Heart right ventricle (tissue), 16 donors: Measurements from ENCODE around the gene CHMP3. TPM values are rescaled to one million over a fixed set of nuclear protein-coding genes. Genes with fewer than 3 reads are reported as not detected.
A peak's percentile ranks its signal among the peaks of the same experiment; 100 is the strongest.

Experiments used
- ATAC-seq, 8 donors: fragments of 200-7000 bp; cut with Tn5 transposase; one replicate each; pipeline ENCODE4 v1.9.1; 2020; ENCODE audit warnings: mild to moderate bottlenecking in 8 of 8, moderate library complexity in 8 of 8, moderate number of reproducible peaks in 1 of 8
- DNase-seq, 2 donors: peaks; one replicate each; pipeline ENCODE4 v3.0.0-alpha.2; 2020
- H3K27ac ChIP-seq, 10 donors: fragments of 200-600 bp; sonication (generic) in 2 of 10; one replicate each; pipeline versions ENCODE4 v1.5.0 to v1.8.0; 2020 to 2022; ENCODE audit warnings: mild to moderate bottlenecking in 3 of 10
- H3K27me3 ChIP-seq, 7 donors: fragments of 200-600 bp; one replicate each; pipeline ENCODE4 v1.8.0; 2021 to 2022; ENCODE audit warnings: mild to moderate bottlenecking in 2 of 7
- H3K36me3 ChIP-seq, 9 donors: fragments of 200-600 bp; sonication (generic) in 1 of 9; one replicate each; pipeline versions ENCODE4 v1.5.0 to v1.8.0; 2020 to 2022; ENCODE audit warnings: mild to moderate bottlenecking in 2 of 9
- H3K4me1 ChIP-seq, 9 donors: fragments of 200-600 bp; sonication (generic) in 1 of 9; one replicate each; pipeline versions ENCODE4 v1.5.0 to v1.8.0; 2020 to 2022; ENCODE audit warnings: mild to moderate bottlenecking in 4 of 9
- H3K4me3 ChIP-seq, 10 donors: fragments of 200-600 bp; sonication (generic) in 2 of 10; one replicate each; pipeline versions ENCODE4 v1.5.0 to v1.8.0; 2020 to 2022; ENCODE audit warnings: mild to moderate bottlenecking in 7 of 10, moderate library complexity in 2 of 10
- H3K9me3 ChIP-seq, 11 donors: fragments of 200-600 bp in 10 of 11; sonication (generic) in 2 of 11; one replicate each; pipeline versions ENCODE4 v1.5.0 to v1.8.0; 2013 to 2022; ENCODE audit warnings: mild to moderate bottlenecking in 2 of 11, control low read depth in 1 of 11, moderate library complexity in 1 of 11
- WGBS, 2 donors: extraction: QIAGEN DNeasy Blood & Tissue Kit; methylation state at CpG; one replicate each; pipeline ENCODE4 v1.1.7; 2013; ENCODE audit warnings: inconsistent platforms in 1 of 2; 5-methylcytosine and 5-hydroxymethylcytosine counted together
- intact Hi-C, 10 donors: fragments of 100-400 bp; cut with DNase I; formaldehyde crosslinking; loops; one replicate each; pipeline versions ENCODE4 v1.11.1 to v1.14.2; 2022
- long read RNA-seq, 3 donors: library from polyadenylated mRNA; unstranded; transcript quantifications; one replicate each; pipeline ENCODE4 v2.0.0, GENCODE V29; 2020 to 2021
- polyA plus RNA-seq, 2 donors: library from polyadenylated mRNA; stranded (reverse); fragments of 200-250 nt; gene quantifications; one replicate each; pipeline ENCODE4 v1.2.3, GENCODE V29; 2013
- total RNA-seq, 10 donors: library from RNA; stranded (reverse); fragmentation: NEBNext Ultra II Directional in 3 of 10; extraction: Animal tissue kit (Norgen Biotek cat#: 25700) in 3 of 10; gene quantifications; one replicate each; pipeline versions ENCODE4 v1.2.1 to v1.2.4, GENCODE V29; 2021 to 2023
- TF ChIP-seq, protein P1 (sequence below), 9 donors: fragments of 200-600 bp; sonication (generic) in 2 of 9; IDR thresholded peaks; one replicate each; pipeline versions ENCODE4 v1.5.0 to v1.8.0; 2021 to 2022; ENCODE audit warnings: antibody characterized with exemption in 9 of 9, mild to moderate bottlenecking in 5 of 9, moderate library complexity in 1 of 9
- donor health status: Arrhythmogenic right ventricular cardiomyopathy.
- donor health status: ischemic (EF 13 %, LVEDD 7.1; RV severe dilation, severe dysfunction).
- donor health status: healthy with polysubstance abuse.
- donor health status: DM: no; HTN: yes; CAD: no.
- donor health status: DM: no; HTN: no; CAD: no.
- donor health status: ischemic (EF 25% LVEDD 6.9; RV normal size, moderate dysfunction).
- donor health status: ischemic (EF 25% LVEDD 5.7; RV mildly dilated, moderate dysfunction).
- donor health status: healthy.
- donor health status: DM: yes; HTN: yes; CAD: no.
- donor health status: Ischemic cardiomyopathy.
- donor health status: ischemic (EF 35%, LVEDD 5.7; RV mildly dilated, moderate dysfunction).
- donor health status: nonischemic (EF 11% LVEDD 7.7; RV severe dilation, severe dysfunction).
- donor health status: DM: yes; HTN: yes; CAD: no.
- donor health status: PGD.
- donor health status: ischemic (EF 29% LVEDD 5.4; RV normal size, mild dysfunction).
- donor health status: nonischemic (EF 23%, LVEDD 6.1; RV moderate dilation, normal function).

The CHMP3 gene
- total RNA-seq = 100 to 1,000 TPM; 129 to 180 (median 160) TPM
- polyA plus RNA-seq = 10 to 100 TPM; 31.3 to 96.7 TPM
- long read RNA-seq, donor 1, transcript CHMP3-201 (6 exons, 3,171 nt) = major isoform, 61 of 89 reads
- long read RNA-seq, donor 1, partial matches to known transcripts = 11 of 89 reads
- long read RNA-seq, donor 1, other reads (novel, unspliced or antisense) = 17 of 89 reads
- long read RNA-seq, donor 2, transcript CHMP3-201 (6 exons, 3,171 nt) = major isoform, 106 of 135 reads
- long read RNA-seq, donor 2, partial matches to known transcripts = 11 of 135 reads
- long read RNA-seq, donor 2, other reads (novel, unspliced or antisense) = 17 of 135 reads
- long read RNA-seq, donor 3, transcript CHMP3-201 (6 exons, 3,171 nt) = major isoform, 191 of 233 reads
- long read RNA-seq, donor 3, transcript CHMP3-203 (5 exons, 1,099 nt) = minor isoform, 5 of 233 reads
- long read RNA-seq, donor 3, partial matches to known transcripts = 5 of 233 reads
- long read RNA-seq, donor 3, other reads (novel, unspliced or antisense) = 32 of 233 reads

DNA sequence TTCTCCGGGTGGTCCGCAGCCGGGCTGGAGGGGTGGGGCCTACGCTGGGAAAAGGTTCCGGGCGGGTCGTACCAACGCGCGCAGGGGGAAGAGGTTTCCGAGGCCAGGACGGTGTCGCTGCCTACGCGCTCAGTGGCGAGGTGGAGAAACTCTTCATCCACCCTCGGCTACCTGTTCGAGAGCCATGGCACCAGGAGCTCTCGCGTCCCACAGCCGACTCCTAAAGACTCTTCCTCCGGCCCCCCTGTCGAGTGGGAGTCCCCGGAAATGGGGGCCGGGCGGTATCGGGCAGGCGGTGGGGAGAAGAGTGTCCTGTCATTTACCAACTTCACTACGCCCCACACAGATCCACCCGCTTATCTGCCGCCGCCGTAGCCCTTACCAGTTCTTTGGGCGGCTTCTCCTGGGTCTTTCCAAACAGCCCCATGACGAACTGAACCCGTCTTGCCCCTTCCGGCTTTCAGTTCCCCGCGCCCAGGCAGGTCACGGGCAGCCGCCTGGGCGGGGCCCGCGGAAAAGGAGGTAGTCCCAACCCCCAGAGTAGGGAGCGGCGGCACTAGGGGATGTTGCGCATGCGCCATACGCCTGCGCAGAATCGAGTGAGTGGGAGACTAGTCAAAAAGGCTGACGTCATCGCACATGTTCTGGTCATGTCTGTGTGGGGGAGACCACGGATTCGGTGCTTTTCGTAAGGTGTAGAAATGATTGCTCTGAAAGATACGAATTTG lies at the start of gene CHMP3:
Gene CHMP3 (minus strand): TSS at position 522 of the 728 bp plus-strand sequence. CDS start 95 bp downstream, at position 427.
- H3K27me3 ChIP-seq = no peaks in the 10 kb centered on the region
- 1% methylated on average over 57 of the region's 57 CpGs for WGBS, 2 donors
- peak; percentile 97 to 98 for DNase-seq
- no peaks in the 10 kb centered on the region for H3K36me3 ChIP-seq
- H3K4me3 ChIP-seq = peak within 1 kb of the TSS; percentile 49 to 86 (median 68)
- peak within 1 kb of the TSS; percentile 97 to 100 (median 98) for H3K27ac ChIP-seq
- H3K9me3 ChIP-seq = no peaks in the 10 kb centered on the region
- H3K4me1 ChIP-seq = peaks cover 4 to 51% (median 33%) of the 10 kb centered on the region in 9 donors
- peak; percentile 97 to 99 (median 98) for ATAC-seq
- TF ChIP-seq, protein P1, sequence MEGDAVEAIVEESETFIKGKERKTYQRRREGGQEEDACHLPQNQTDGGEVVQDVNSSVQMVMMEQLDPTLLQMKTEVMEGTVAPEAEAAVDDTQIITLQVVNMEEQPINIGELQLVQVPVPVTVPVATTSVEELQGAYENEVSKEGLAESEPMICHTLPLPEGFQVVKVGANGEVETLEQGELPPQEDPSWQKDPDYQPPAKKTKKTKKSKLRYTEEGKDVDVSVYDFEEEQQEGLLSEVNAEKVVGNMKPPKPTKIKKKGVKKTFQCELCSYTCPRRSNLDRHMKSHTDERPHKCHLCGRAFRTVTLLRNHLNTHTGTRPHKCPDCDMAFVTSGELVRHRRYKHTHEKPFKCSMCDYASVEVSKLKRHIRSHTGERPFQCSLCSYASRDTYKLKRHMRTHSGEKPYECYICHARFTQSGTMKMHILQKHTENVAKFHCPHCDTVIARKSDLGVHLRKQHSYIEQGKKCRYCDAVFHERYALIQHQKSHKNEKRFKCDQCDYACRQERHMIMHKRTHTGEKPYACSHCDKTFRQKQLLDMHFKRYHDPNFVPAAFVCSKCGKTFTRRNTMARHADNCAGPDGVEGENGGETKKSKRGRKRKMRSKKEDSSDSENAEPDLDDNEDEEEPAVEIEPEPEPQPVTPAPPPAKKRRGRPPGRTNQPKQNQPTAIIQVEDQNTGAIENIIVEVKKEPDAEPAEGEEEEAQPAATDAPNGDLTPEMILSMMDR (IDR thresholded peaks at IDR 0.05) = no peak
- intact Hi-C loops = loop anchor here in 5 of 10 donors (1.0 to 10.0 kb wide), 5 partner anchors 52 to 121 kb away; partner anchors contain the start of genes RNF103 (in 3 of the 5) and KDM3A (in 2 of the 5)

DNA sequence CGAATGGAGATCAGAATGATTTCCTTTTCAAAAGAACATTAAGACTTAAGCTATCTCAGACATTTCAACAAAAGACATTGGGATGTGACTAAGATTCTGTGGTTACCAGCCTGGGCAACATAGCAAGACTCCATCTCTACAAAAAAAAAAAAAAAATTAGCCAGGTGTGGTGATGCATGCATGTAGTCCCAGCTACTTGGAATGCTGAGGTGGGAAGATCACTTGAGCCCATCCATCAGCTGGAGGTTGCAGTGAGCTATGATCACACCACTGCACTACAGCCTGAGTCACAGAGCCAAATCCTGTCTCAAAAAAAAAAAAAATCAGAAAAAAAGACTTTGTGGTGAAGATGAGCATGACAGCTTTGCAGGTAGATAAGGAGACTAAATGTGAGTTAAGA lies 47.6 kb upstream of the CHMP3 start:
- Histone ChIP-seq H3K27me3 (no peaks in the 10 kb centered on the region), H3K36me3 (peaks cover 0 to 100% (median 23%) of the 10 kb centered on the region in 9 donors), H3K9me3 (no peaks in the 10 kb centered on the region), H3K4me1 (peaks cover 0 to 39% (median 6%) of the 10 kb centered on the region in 9 donors), H3K4me3 (no peak overlapping the region), H3K27ac (no peak overlapping the region)
- WGBS, 2 donors = 95 to 97% methylated on average over 1 of the region's 1 CpG
- ATAC-seq (no peak), DNase-seq (no peak)
- intact Hi-C loops = loop anchor here in 5 of 10 donors (10.0 kb wide), 3 partner anchors 46 to 136 kb away; partner anchors contain the start of gene CHMP3 (in 1 of the 5)
- TF ChIP-seq, protein P1 (IDR thresholded peaks at IDR 0.05) = no peak

DNA sequence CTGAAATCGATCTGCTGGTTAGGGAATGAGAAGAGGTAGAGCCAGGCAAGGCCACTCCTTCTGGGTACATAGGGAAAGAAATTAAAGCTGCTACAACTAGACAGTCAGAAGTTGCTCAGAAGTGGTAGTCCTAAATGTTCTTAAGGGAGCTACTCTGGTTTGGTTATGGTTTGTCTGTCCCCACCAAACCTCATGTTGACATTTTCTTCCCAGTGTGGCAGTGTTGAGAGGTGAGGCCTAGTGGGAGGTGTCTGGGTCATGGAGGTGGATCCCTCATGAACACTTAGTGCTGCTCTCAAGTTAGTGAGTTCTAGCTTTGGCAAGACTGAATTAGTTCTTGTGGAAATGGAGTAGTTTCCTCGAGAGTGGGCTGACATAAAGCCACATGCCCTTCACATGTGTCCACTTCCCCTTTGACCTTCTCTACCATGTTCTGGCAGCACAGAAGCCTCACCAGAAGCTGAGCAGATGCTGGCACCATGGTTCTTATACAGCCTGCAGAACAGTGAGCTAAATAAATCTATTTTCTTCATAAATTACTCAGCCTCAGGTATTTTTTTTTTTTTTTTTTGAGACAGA lies 45.7 kb upstream of the CHMP3 start:
- H3K27me3 ChIP-seq = no peaks in the 10 kb centered on the region
- H3K4me3 ChIP-seq = no peak overlapping the region
- H3K36me3 ChIP-seq = peaks cover 0 to 100% (median 31%) of the 10 kb centered on the region in 9 donors
- ATAC-seq (peak in 1 of 8 donors; percentile 36), DNase-seq (no peak)
- TF ChIP-seq, protein P1 (IDR thresholded peaks at IDR 0.05) = no peak
- intact Hi-C loops = no loop called here
- no peak overlapping the region for H3K27ac ChIP-seq
- peaks cover 0 to 29% (median 6%) of the 10 kb centered on the region in 9 donors for H3K4me1 ChIP-seq
- H3K9me3 ChIP-seq = no peaks in the 10 kb centered on the region
- WGBS, 2 donors = 85 to 87% methylated on average over 2 of the region's 2 CpGs

DNA sequence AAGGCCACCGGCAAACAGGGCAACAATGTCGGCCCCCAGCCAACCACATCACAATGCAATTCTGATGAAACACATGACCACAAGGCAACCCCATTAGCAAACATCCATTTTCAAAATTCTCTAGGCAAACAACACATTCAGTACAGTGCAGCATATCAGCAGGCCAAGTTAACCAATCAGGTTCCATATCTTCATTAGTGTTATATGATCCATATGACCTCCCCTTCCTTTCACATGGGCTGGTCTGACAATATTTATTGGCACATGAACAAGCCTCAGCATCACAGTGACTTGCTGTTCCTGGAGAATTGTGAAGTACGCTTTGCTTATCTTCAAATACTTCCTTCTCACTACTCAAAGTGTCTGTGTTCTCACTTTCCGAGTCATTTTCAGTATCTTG lies 40.7 kb upstream of the CHMP3 start:
- DNase-seq = no peak
- no peak overlapping the region for H3K27ac ChIP-seq
- no peaks in the 10 kb centered on the region for H3K27me3 ChIP-seq
- H3K4me3 ChIP-seq = peak overlapping the region in 1 of 10 donors; percentile 3
- ATAC-seq = peak in 1 of 8 donors; percentile 22
- H3K4me1 ChIP-seq = peaks cover 0 to 6% (median 0%) of the 10 kb centered on the region in 9 donors
- peaks cover 0 to 75% (median 30%) of the 10 kb centered on the region in 9 donors for H3K36me3 ChIP-seq
- TF ChIP-seq, protein P1 (IDR thresholded peaks at IDR 0.05) = no peak
- no peaks in the 10 kb centered on the region for H3K9me3 ChIP-seq
- 79 to 93% methylated on average over 4 of the region's 4 CpGs for WGBS, 2 donors
- intact Hi-C loops = no loop called here
